ENCODE results near the gene LUZP1. TPM values are rescaled to one million over a fixed set of nuclear protein-coding genes. Genes with fewer than 3 reads are reported as not detected.

The LUZP1 gene
- total RNA-seq, 1 experiment from 2014 or later, result 43.4 TPM

- peaks cover 27% of the 10 kb centered on the region for H3K27me3 Mint-ChIP-seq (ENCODE audit: low read depth)
- peaks cover 20% of the 10 kb centered on the region for H3K4me1 Mint-ChIP-seq
- H3K9me3 Mint-ChIP-seq, result no peaks in the 10 kb centered on the region
- no peak overlapping the region for H3K27ac Mint-ChIP-seq
- ChIA-PET CTCF (interaction anchor here (0.7 to 3.2 kb wide), 30 partner anchors 8 to 512 kb away, joined by 3 to 48 read pairs (median 4); partner anchors contain the start of gene HNRNPR), POLR2A (interaction anchor here (1.2 to 1.9 kb wide), 2 partner anchors 19 to 47 kb away, joined by 5 to 8 read pairs; no protein-coding TSS in a partner anchor)
- ATAC-seq, result peak; percentile 63
- H3K4me3 Mint-ChIP-seq, result peak overlapping the region; percentile 65
- DNase-seq (ENCODE audit: low spot score), result peak; percentile 72
- no peaks in the 10 kb centered on the region for H3K36me3 Mint-ChIP-seq
- TF ChIP-seq TCF7 (CRISPR knock-in tag; IDR thresholded peaks at IDR 0.05; ENCODE audit: low read depth) (no peak), KAT7 (CRISPR knock-in tag; IDR thresholded peaks at IDR 0.05; ENCODE audit: borderline replicate concordance) (0 out of 2 replicates have a peak, but pooled peaks have one; percentile 49), ZNF219 (CRISPR knock-in tag; IDR thresholded peaks at IDR 0.05; ENCODE audit: borderline replicate concordance) (no peak), ZNF416 (CRISPR knock-in tag; IDR thresholded peaks at IDR 0.05) (no peak), SMAD4 (CRISPR knock-in tag; IDR thresholded peaks at IDR 0.05) (no peak), ZNF425 (CRISPR knock-in tag; conservative IDR thresholded peaks at IDR 0.05) (no peak), EMX1 (CRISPR knock-in tag; IDR thresholded peaks at IDR 0.05) (no peak), ETV6 (CRISPR knock-in tag; IDR thresholded peaks at IDR 0.05) (no peak), CTCF (IDR thresholded peaks at IDR 0.05) (peak; percentile 94), NFATC4 (CRISPR knock-in tag; IDR thresholded peaks at IDR 0.05) (no peak), PRRX2 (CRISPR knock-in tag; IDR thresholded peaks at IDR 0.05) (no peak), ZNF317 (CRISPR knock-in tag; IDR thresholded peaks at IDR 0.05; ENCODE audit: borderline replicate concordance, low read depth) (no peak), E2F4 (CRISPR knock-in tag; IDR thresholded peaks at IDR 0.05; ENCODE audit: borderline replicate concordance, low read depth) (no peak), ZNF512 (CRISPR knock-in tag; IDR thresholded peaks at IDR 0.05; ENCODE audit: borderline replicate concordance) (no peak), RELA (CRISPR knock-in tag; IDR thresholded peaks at IDR 0.05; ENCODE audit: borderline replicate concordance) (no peak), ZNF423 (CRISPR knock-in tag; IDR thresholded peaks at IDR 0.05) (peak; percentile 62), GRHL2 (CRISPR knock-in tag; IDR thresholded peaks at IDR 0.05; ENCODE audit: insufficient replicate concordance, severe bottlenecking) (no peak), ATF2 (CRISPR knock-in tag; IDR thresholded peaks at IDR 0.05; ENCODE audit: borderline replicate concordance, low read depth) (no peak), MXD4 (CRISPR knock-in tag; IDR thresholded peaks at IDR 0.05; ENCODE audit: borderline replicate concordance) (no peak), ERG (CRISPR knock-in tag; IDR thresholded peaks at IDR 0.05) (no peak), CREM (CRISPR knock-in tag; IDR thresholded peaks at IDR 0.05) (no peak), SP1 (CRISPR knock-in tag; conservative IDR thresholded peaks at IDR 0.05) (0 out of 2 replicates have a peak, but pooled peaks have one; percentile 13), ZBTB21 (CRISPR knock-in tag; IDR thresholded peaks at IDR 0.05; ENCODE audit: borderline replicate concordance) (no peak), ZNF121 (CRISPR knock-in tag; IDR thresholded peaks at IDR 0.05) (peak; percentile 64)
- TF ChIP-seq, protein P1, sequence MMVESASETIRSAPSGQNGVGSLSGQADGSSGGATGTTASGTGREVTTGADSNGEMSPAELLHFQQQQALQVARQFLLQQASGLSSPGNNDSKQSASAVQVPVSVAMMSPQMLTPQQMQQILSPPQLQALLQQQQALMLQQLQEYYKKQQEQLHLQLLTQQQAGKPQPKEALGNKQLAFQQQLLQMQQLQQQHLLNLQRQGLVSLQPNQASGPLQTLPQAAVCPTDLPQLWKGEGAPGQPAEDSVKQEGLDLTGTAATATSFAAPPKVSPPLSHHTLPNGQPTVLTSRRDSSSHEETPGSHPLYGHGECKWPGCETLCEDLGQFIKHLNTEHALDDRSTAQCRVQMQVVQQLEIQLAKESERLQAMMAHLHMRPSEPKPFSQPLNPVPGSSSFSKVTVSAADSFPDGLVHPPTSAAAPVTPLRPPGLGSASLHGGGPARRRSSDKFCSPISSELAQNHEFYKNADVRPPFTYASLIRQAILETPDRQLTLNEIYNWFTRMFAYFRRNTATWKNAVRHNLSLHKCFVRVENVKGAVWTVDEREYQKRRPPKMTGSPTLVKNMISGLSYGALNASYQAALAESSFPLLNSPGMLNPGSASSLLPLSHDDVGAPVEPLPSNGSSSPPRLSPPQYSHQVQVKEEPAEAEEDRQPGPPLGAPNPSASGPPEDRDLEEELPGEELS (CRISPR knock-in tag; IDR thresholded peaks at IDR 0.05), result no peak
- TF ChIP-seq, protein P2, sequence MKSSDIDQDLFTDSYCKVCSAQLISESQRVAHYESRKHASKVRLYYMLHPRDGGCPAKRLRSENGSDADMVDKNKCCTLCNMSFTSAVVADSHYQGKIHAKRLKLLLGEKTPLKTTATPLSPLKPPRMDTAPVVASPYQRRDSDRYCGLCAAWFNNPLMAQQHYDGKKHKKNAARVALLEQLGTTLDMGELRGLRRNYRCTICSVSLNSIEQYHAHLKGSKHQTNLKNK (CRISPR knock-in tag; IDR thresholded peaks at IDR 0.05), result no peak
Measured at GRCh38 chr1:23216771-23217420, 48.2 kb upstream of the LUZP1 start.
